ENCODE measurements around the gene BCL2L1. TPM values are rescaled to one million over a fixed set of nuclear protein-coding genes. Genes with fewer than 3 reads are reported as not detected.

Gene BCL2L1
- total RNA-seq, 1 donor from 2014 or later: 52.9 TPM

- DNase-seq (ENCODE audit: low spot score): peak; percentile 54
- peaks cover 11% of the 10 kb centered on the region for H3K27me3 Mint-ChIP-seq (ENCODE audit: unreplicated experiment)
- H3K4me1 Mint-ChIP-seq (ENCODE audit: unreplicated experiment): peaks cover 49% of the 10 kb centered on the region
These were observed 9.1 kb downstream of the BCL2L1 start for GRCh38 chr20:31713312-31714273.

DNA sequence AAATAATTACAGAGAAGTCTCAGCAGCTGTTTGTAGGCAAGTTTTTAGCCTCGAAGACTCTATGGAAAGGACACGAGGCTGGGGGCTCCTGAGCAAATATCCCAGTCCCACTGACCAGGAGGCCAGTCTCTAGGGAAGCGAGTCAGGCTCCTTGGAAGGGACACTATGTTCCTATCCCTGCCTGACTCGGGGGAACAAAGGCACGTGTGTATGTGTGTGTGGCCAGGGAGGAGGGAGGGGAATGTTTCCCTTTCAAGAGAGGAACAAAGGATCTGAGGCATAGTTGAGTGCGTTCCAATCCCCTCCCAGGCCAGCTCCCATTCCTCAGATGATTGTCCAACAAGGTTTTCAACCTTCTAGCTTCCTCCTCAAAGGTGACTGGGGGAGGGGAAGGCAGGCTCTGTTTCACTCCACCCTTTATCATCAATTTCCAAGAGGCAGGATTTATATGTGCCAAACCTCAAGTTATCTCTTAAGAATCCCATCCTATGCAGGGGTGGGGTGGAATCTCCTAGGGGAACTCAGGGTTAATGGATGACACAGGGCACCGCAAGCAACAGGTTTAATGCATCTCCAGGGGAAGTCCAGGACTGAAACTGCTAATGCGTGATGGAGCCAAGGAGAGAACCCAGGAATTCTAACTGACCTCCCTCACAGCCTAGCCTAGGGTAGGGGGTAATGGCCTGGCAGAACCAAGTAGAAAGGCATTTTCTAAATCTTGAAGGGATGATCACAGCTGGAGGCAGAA is 9.9 kb downstream of the BCL2L1 start:
- Mint-ChIP-seq H3K27ac (ENCODE audit: unreplicated experiment) (peak overlapping the region; percentile 99), H3K9me3 (ENCODE audit: unreplicated experiment) (no peaks in the 10 kb centered on the region), H3K4me3 (ENCODE audit: unreplicated experiment) (peak overlapping the region; percentile 68), H3K27me3 (ENCODE audit: unreplicated experiment) (peaks cover 9% of the 10 kb centered on the region), H3K4me1 (ENCODE audit: unreplicated experiment) (peaks cover 47% of the 10 kb centered on the region), H3K36me3 (ENCODE audit: low read depth, unreplicated experiment) (peaks cover 21% of the 10 kb centered on the region)
- no peak for DNase-seq (ENCODE audit: low spot score)
- TF ChIP-seq CTCF (IDR thresholded peaks at IDR 0.05; ENCODE audit: unreplicated experiment): no peak

More at GRCh38 chr20:31713312-31714273, 9.1 kb downstream of the BCL2L1 start:
- H3K36me3 Mint-ChIP-seq (ENCODE audit: low read depth, unreplicated experiment): peaks cover 23% of the 10 kb centered on the region
- TF ChIP-seq CTCF (IDR thresholded peaks at IDR 0.05; ENCODE audit: unreplicated experiment): no peak
- H3K27ac Mint-ChIP-seq (ENCODE audit: unreplicated experiment): peak overlapping the region; percentile 99
- peak overlapping the region; percentile 68 for H3K4me3 Mint-ChIP-seq (ENCODE audit: unreplicated experiment)
- H3K9me3 Mint-ChIP-seq (ENCODE audit: unreplicated experiment): no peaks in the 10 kb centered on the region

GRCh38 chr20:31712112-31712553 is 10.5 kb downstream of the BCL2L1 start:
- Mint-ChIP-seq H3K36me3 (ENCODE audit: low read depth, unreplicated experiment) (peaks cover 18% of the 10 kb centered on the region), H3K27me3 (ENCODE audit: unreplicated experiment) (peaks cover 6% of the 10 kb centered on the region), H3K27ac (ENCODE audit: unreplicated experiment) (peak overlapping the region; percentile 99)

GRCh38 chr20:31711179-31712111 is 11.2 kb downstream of the BCL2L1 start:
- Mint-ChIP-seq H3K4me3 (ENCODE audit: unreplicated experiment) (no peak overlapping the region), H3K4me1 (ENCODE audit: unreplicated experiment) (peaks cover 41% of the 10 kb centered on the region)

More at GRCh38 chr20:31712112-31712553, 10.5 kb downstream of the BCL2L1 start:
- no peak for TF ChIP-seq CTCF (IDR thresholded peaks at IDR 0.05; ENCODE audit: unreplicated experiment)
- H3K4me3 Mint-ChIP-seq (ENCODE audit: unreplicated experiment): no peak overlapping the region
- H3K4me1 Mint-ChIP-seq (ENCODE audit: unreplicated experiment): peaks cover 43% of the 10 kb centered on the region
- no peak for DNase-seq (ENCODE audit: low spot score)
- H3K9me3 Mint-ChIP-seq (ENCODE audit: unreplicated experiment): no peaks in the 10 kb centered on the region

More at GRCh38 chr20:31711179-31712111, 11.2 kb downstream of the BCL2L1 start:
- no peak for DNase-seq (ENCODE audit: low spot score)
- Mint-ChIP-seq H3K27ac (ENCODE audit: unreplicated experiment) (peak overlapping the region; percentile 99), H3K9me3 (ENCODE audit: unreplicated experiment) (no peaks in the 10 kb centered on the region), H3K36me3 (ENCODE audit: low read depth, unreplicated experiment) (peaks cover 25% of the 10 kb centered on the region), H3K27me3 (ENCODE audit: unreplicated experiment) (peaks cover 6% of the 10 kb centered on the region)
- TF ChIP-seq CTCF (IDR thresholded peaks at IDR 0.05; ENCODE audit: unreplicated experiment): no peak

Measured in endothelial cell (in vitro differentiated cells).